A673 (cell line): ENCODE results near the gene DMXL1.

Source experiments
- EZH2 ChIP-seq: fragments of 200-600 bp; sonication (generic); IDR thresholded peaks from 2 replicates; pipeline ENCODE4 v1.6.1; 2017; ENCODE audit warnings: borderline replicate concordance, low read depth, mild to moderate bottlenecking, mixed read lengths, antibody characterized with exemption, low read length; ENCODE audit not compliant: poor library complexity, severe bottlenecking
- TF ChIP-seq, protein P1 (sequence below): fragments of 300-800, 200-600 bp; sonication (generic); conservative IDR thresholded peaks from 2 replicates; pipeline ENCODE4 v1.5.1; 2017; ENCODE audit warnings: low read depth, mild to moderate bottlenecking, antibody characterized with exemption, low read length, moderate library complexity, mixed read lengths

DNA sequence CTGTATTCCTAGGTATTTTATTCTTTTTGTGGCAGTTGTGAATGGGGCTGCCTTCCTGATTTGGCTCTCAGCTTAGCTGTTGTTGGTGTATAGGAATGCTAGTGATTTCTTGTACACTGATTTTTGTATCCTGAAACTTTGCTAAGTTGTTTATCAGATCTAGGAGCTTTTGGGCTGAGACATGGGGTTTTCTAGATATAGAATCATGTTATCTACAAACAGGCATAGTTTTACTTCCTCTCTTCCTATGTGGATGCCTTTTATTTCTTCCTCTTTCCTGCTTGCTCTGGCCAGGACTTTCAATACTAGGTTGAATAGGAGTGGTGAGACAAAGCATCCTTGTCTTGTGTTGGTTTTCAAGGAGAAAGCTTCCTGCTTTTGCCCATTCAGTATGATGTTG lies 129.9 kb downstream of the DMXL1 start:
- TF ChIP-seq, protein P1, sequence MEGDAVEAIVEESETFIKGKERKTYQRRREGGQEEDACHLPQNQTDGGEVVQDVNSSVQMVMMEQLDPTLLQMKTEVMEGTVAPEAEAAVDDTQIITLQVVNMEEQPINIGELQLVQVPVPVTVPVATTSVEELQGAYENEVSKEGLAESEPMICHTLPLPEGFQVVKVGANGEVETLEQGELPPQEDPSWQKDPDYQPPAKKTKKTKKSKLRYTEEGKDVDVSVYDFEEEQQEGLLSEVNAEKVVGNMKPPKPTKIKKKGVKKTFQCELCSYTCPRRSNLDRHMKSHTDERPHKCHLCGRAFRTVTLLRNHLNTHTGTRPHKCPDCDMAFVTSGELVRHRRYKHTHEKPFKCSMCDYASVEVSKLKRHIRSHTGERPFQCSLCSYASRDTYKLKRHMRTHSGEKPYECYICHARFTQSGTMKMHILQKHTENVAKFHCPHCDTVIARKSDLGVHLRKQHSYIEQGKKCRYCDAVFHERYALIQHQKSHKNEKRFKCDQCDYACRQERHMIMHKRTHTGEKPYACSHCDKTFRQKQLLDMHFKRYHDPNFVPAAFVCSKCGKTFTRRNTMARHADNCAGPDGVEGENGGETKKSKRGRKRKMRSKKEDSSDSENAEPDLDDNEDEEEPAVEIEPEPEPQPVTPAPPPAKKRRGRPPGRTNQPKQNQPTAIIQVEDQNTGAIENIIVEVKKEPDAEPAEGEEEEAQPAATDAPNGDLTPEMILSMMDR = no peak
- TF ChIP-seq EZH2 = no peak
